Stimulated activated naive CD8-positive, alpha-beta T cell treated with anti-CD3 and anti-CD28 coated beads, Interleukin-15, Interleukin-2, amounts not matched to agents 100 U/mL and 50 U/mL, for 24 hours (primary cell): ENCODE data around the gene RNF145.
"Not testable (repeated sequence)": the region's sequence is repeated elsewhere in the genome, so short reads cannot be mapped to it uniquely, and the experiment has no call there.

Experiments
- ATAC-seq: fragments of 150-1000 bp; cut with Tn5 transposase; one replicate; pipeline ENCODE4 v1.10.0; 2021
- DNase-seq: peaks from one replicate; pipeline ENCODE4 v3.0.0; 2021

The RNF145 gene

GRCh38 chr5:159189310-159189709 lies 20.0 kb downstream of the RNF145 start:
- DNase-seq (no peak), ATAC-seq (no peak)

- no peak for DNase-seq
Observed at GRCh38 chr5:159187719-159188118, 21.6 kb downstream of the RNF145 start.

GRCh38 chr5:159186319-159186718 lies 23.0 kb downstream of the RNF145 start:
- ATAC-seq (no peak), DNase-seq (no peak)

More at GRCh38 chr5:159187719-159188118, 21.6 kb downstream of the RNF145 start:
- ATAC-seq: no peak

- ATAC-seq: no peak
Observed at GRCh38 chr5:159185773-159186172, 23.6 kb downstream of the RNF145 start.

GRCh38 chr5:159184858-159185381 lies 24.4 kb downstream of the RNF145 start:
- DNase-seq (peak; percentile 38), ATAC-seq (peak; percentile 88)

More at GRCh38 chr5:159185773-159186172, 23.6 kb downstream of the RNF145 start:
- no peak for DNase-seq

GRCh38 chr5:159184236-159184635 lies 25.1 kb downstream of the RNF145 start:
- no peak for ATAC-seq
- DNase-seq: no peak

GRCh38 chr5:159183247-159183646 lies 26.1 kb downstream of the RNF145 start:
- ATAC-seq (no peak), DNase-seq (no peak)

GRCh38 chr5:159182691-159183090 lies 26.7 kb downstream of the RNF145 start:
- ATAC-seq: no peak
- DNase-seq: no peak

GRCh38 chr5:159181651-159182050 lies 27.7 kb downstream of the RNF145 start:
- DNase-seq (no peak), ATAC-seq (no peak)

GRCh38 chr5:159181152-159181551 lies 28.2 kb downstream of the RNF145 start:
- no peak for DNase-seq
- ATAC-seq: peak; percentile 42

GRCh38 chr5:159179529-159180305 lies 29.6 kb downstream of the RNF145 start:
- DNase-seq (no peak), ATAC-seq (no peak)

- peak; percentile 94 for ATAC-seq
- DNase-seq: no peak
Observed at GRCh38 chr5:159178978-159179377, 30.4 kb downstream of the RNF145 start.

- ATAC-seq (peak; percentile 45), DNase-seq (no peak)
Observed at GRCh38 chr5:159175547-159175946, 33.8 kb downstream of the RNF145 start.

GRCh38 chr5:159174511-159175168 lies 34.7 kb downstream of the RNF145 start:
- ATAC-seq: no peak
- DNase-seq: no peak

- DNase-seq: no peak
- ATAC-seq: no peak
Observed at GRCh38 chr5:159171274-159171673, 38.1 kb downstream of the RNF145 start.

GRCh38 chr5:159170021-159170420 lies 39.3 kb downstream of the RNF145 start:
- ATAC-seq (no peak), DNase-seq (no peak)

- ATAC-seq (no peak), DNase-seq (no peak)
Observed at GRCh38 chr5:159166416-159166815, 42.9 kb downstream of the RNF145 start.

- no peak for DNase-seq
- ATAC-seq: no peak
Observed at GRCh38 chr5:159163701-159164046, 45.7 kb downstream of the RNF145 start.

GRCh38 chr5:159163027-159163700 lies 46.2 kb downstream of the RNF145 start:
- ATAC-seq (peak; percentile 99), DNase-seq (no peak)

- no peak for DNase-seq
- peak; percentile 8 for ATAC-seq
Observed at GRCh38 chr5:159161361-159162214, 47.8 kb downstream of the RNF145 start.

- not testable (repeated sequence) for ATAC-seq, DNase-seq
Observed at GRCh38 chr5:159158553-159159091, 50.7 kb downstream of the RNF145 start.

- no peak for ATAC-seq
- DNase-seq: no peak
Observed at GRCh38 chr5:159157552-159157951, 51.8 kb downstream of the RNF145 start.
